Ovary (tissue), 3 donors: ENCODE measurements around the gene PCSK9.

Source experiments
- EP300 ChIP-seq: sonication (generic); formaldehyde crosslinking; IDR thresholded peaks from one replicate; pipeline ENCODE4 v1.6.1; 2017; ENCODE audit warnings: antibody characterized with exemption
- POLR2A ChIP-seq: fragments of 450-650 bp; IDR thresholded peaks from one replicate; pipeline ENCODE4 v1.6.1; 2017; ENCODE audit warnings: antibody characterized with exemption, mild to moderate bottlenecking, moderate library complexity
- TF ChIP-seq, protein P1 (sequence below), 3 donors: fragments of 450-650 bp in 2 of 3; fragments of 200-600 bp in 1 of 3; IDR thresholded peaks; one replicate each; pipeline versions ENCODE4 v1.5.1 to v1.8.0; 2016 to 2022; ENCODE audit warnings: antibody characterized with exemption in 3 of 3, mild to moderate bottlenecking in 1 of 3
- donor health status: DM: no; HTN: no; CAD: no.

DNA sequence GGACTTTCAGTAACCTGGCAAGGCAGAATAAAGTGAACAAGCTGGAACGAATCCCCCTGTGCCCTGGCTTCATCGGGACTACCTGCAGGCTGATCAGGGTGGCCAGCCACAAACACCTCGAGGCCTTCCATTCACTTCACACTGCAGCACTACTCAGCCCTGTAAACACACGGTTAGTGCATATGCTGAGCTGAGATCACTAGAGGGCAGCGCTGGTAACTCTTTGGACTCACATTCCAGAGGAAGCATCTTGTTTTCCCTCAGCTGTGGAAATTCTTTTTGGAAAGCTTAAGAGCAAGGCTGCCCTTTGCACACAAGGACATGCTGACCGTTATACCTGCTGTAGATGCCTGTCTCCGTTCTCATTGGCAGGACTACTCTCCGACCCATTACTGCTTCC lies 32.1 kb downstream of the PCSK9 start:
- TF ChIP-seq, protein P1, sequence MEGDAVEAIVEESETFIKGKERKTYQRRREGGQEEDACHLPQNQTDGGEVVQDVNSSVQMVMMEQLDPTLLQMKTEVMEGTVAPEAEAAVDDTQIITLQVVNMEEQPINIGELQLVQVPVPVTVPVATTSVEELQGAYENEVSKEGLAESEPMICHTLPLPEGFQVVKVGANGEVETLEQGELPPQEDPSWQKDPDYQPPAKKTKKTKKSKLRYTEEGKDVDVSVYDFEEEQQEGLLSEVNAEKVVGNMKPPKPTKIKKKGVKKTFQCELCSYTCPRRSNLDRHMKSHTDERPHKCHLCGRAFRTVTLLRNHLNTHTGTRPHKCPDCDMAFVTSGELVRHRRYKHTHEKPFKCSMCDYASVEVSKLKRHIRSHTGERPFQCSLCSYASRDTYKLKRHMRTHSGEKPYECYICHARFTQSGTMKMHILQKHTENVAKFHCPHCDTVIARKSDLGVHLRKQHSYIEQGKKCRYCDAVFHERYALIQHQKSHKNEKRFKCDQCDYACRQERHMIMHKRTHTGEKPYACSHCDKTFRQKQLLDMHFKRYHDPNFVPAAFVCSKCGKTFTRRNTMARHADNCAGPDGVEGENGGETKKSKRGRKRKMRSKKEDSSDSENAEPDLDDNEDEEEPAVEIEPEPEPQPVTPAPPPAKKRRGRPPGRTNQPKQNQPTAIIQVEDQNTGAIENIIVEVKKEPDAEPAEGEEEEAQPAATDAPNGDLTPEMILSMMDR (IDR thresholded peaks at IDR 0.05) = no peak
- TF ChIP-seq POLR2A = no peak
- TF ChIP-seq EP300 = no peak
